Measurements from ENCODE around the gene ICAM3. TPM values are rescaled to one million over a fixed set of nuclear protein-coding genes. Genes with fewer than 3 reads are reported as not detected.

ICAM3 gene
- polyA plus RNA-seq, 1 of the 3 experiments (the other 2 are of a cell fraction), result 15.6 TPM

DNA sequence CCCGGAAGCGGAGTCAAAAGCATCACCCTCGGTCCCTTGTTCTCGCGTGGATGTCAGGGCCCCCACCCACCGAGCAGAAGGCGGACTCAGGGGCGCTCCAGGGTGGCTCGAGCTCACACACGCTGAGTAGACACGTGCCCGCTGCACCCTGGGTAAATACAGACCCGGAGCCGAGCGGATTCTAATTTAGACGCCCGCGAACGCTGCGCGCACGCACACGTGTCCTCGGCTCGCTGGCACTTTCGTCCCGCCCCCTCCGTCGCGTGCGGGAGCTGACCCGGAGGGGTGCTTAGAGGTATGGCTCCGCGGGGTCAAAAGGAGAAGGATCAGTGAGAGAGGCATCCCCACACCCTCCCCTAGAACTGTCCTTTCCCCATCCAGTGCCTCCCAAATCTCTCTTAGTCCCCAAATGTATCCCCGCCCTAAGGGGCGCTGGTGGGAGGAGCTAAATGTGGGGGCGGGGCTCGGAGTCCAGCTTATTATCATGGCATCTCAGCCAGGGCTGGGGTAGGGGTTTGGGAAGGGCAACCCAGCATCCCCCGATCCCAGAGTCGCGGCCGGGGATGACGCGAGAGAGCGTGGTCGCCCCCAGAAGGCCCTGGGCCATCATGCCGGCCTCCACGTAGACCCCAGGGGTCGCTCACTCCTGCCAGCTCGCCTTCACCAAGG, 50.1 kb downstream of the ICAM3 start:
- H4K20me1 ChIP-seq (ENCODE audit: insufficient read depth), result no peaks in the 10 kb centered on the region
- H2AFZ ChIP-seq (ENCODE audit: low read depth), result peak overlapping the region; percentile 91
- H3K36me3 ChIP-seq (replicated peaks in 1 of 2; ENCODE audit: control insufficient read depth in 1 of 2, insufficient read depth in 2 of 2, low read length in 1 of 2), result no peaks in the 10 kb centered on the region
- peak; percentile 68 for DNase-seq
- no peaks in the 10 kb centered on the region for H3K9me2 ChIP-seq
- ChIA-PET POLR2A (interaction anchor here (1.2 to 1.4 kb wide), 2 partner anchors 11 to 13 kb away, joined by 3 to 4 read pairs; no protein-coding TSS in a partner anchor), CTCF (interaction anchor here (0.6 to 7.4 kb wide), 11 partner anchors 10 to 128 kb away, joined by 3 to 65 read pairs (median 6); partner anchors contain the start of genes CDC37 and ICAM1)
- WGBS (ENCODE audit: low lambda C conversion rate), result 3% methylated on average over 23 of the region's 50 CpGs
- H3K27me3 ChIP-seq (ENCODE audit: insufficient read depth), result no peaks in the 10 kb centered on the region; the same call in 1 of the 2 replicates
- H3K27ac ChIP-seq (ENCODE audit: low read depth in 2 of 2, low read length in 1 of 2), result no peak overlapping the region
- H3F3A ChIP-seq (replicated peaks; ENCODE audit: insufficient read depth), result peaks cover 6% of the 10 kb centered on the region
- H3K4me3 ChIP-seq (ENCODE audit: low read depth in 2 of 2, low read length in 1 of 2), result peak overlapping the region; percentile 37 to 77
- H3K4me1 ChIP-seq (ENCODE audit: control insufficient read depth in 1 of 2, insufficient read depth in 2 of 2, low read depth in 1 of 2, low read length in 1 of 2), result peaks cover 0 to 39% of the 10 kb centered on the region in 2 experiments; a peak in 1 of 4 replicates
- no peak overlapping the region for H3K9ac ChIP-seq
- no peaks in the 10 kb centered on the region for H3K79me2 ChIP-seq (ENCODE audit: insufficient read depth)
- H3K4me2 ChIP-seq, result peak overlapping the region; percentile 98
- TF ChIP-seq SMC3 (IDR thresholded peaks at IDR 0.05; ENCODE audit: low read depth, low read length), result no peak
- TF ChIP-seq IRF3 (IDR thresholded peaks at IDR 0.05; ENCODE audit: low read depth, low read length), result no peak
- peak; percentile 58 for TF ChIP-seq MXI1 (IDR thresholded peaks at IDR 0.05; ENCODE audit: low read depth, low read length)
- TF ChIP-seq RCOR1 (IDR thresholded peaks at IDR 0.05; ENCODE audit: low read length), result no peak
- peak; percentile 45; the same call in 1 of the 2 replicates for TF ChIP-seq USF1 (IDR thresholded peaks at IDR 0.05; ENCODE audit: borderline replicate concordance, low read depth)
- TF ChIP-seq RFX5 (IDR thresholded peaks at IDR 0.05; ENCODE audit: low read length), result no peak
- TF ChIP-seq MAX (IDR thresholded peaks at IDR 0.05; ENCODE audit: low read depth), result peak; percentile 83
- no peak for TF ChIP-seq JUND (IDR thresholded peaks at IDR 0.05)
- no peaks in the 10 kb centered on the region for H3K9me3 ChIP-seq

GRCh38 chr19:10288662-10289166, 50.7 kb downstream of the ICAM3 start:
- peak; percentile 83 for DNase-seq
- H3K4me3 ChIP-seq (ENCODE audit: low read depth in 2 of 2, low read length in 1 of 2), result peak overlapping the region; percentile 37 to 77

More at GRCh38 chr19:10288662-10289166, 50.7 kb downstream of the ICAM3 start:
- Histone ChIP-seq H3K4me2 (peak overlapping the region; percentile 98), H3K9me2 (no peaks in the 10 kb centered on the region), H3F3A (replicated peaks; ENCODE audit: insufficient read depth) (peaks cover 6% of the 10 kb centered on the region), H3K9ac (no peak overlapping the region), H2AFZ (ENCODE audit: low read depth) (peak overlapping the region; percentile 91; the same call in 1 of the 2 replicates), H3K27me3 (ENCODE audit: insufficient read depth) (no peaks in the 10 kb centered on the region; the same call in 1 of the 2 replicates), H3K4me1 (ENCODE audit: control insufficient read depth in 1 of 2, insufficient read depth in 2 of 2, low read depth in 1 of 2, low read length in 1 of 2) (peaks cover 0 to 39% of the 10 kb centered on the region in 2 experiments; a peak in 1 of 4 replicates), H3K27ac (ENCODE audit: low read depth in 2 of 2, low read length in 1 of 2) (no peak overlapping the region), H4K20me1 (ENCODE audit: insufficient read depth) (no peaks in the 10 kb centered on the region), H3K79me2 (ENCODE audit: insufficient read depth) (no peaks in the 10 kb centered on the region), H3K9me3 (no peaks in the 10 kb centered on the region), H3K36me3 (replicated peaks in 1 of 2; ENCODE audit: control insufficient read depth in 1 of 2, insufficient read depth in 2 of 2, low read length in 1 of 2) (no peaks in the 10 kb centered on the region)
- POLR2A ChIA-PET, result interaction anchor here (1.2 to 1.4 kb wide), 2 partner anchors 11 to 13 kb away, joined by 3 to 4 read pairs; no protein-coding TSS in a partner anchor
- CTCF ChIA-PET, result interaction anchor here (1.2 to 7.4 kb wide), 9 partner anchors 10 to 128 kb away, joined by 3 to 65 read pairs (median 9); partner anchors contain the start of genes CDC37 and ICAM1
- 0% methylated on average over 10 of the region's 23 CpGs for WGBS (ENCODE audit: low lambda C conversion rate)
- TF ChIP-seq TAF1 (IDR thresholded peaks at IDR 0.05; ENCODE audit: borderline replicate concordance, low read depth, low read length), result no peak
- 0 out of 2 replicates have a peak, but pooled peaks have one; percentile 11 for TF ChIP-seq RFX5 (IDR thresholded peaks at IDR 0.05; ENCODE audit: low read length)
- TF ChIP-seq GABPA (IDR thresholded peaks at IDR 0.05; ENCODE audit: low read depth), result no peak
- no peak for TF ChIP-seq JUND (IDR thresholded peaks at IDR 0.05)
